Parathyroid adenoma (tissue), 2 donors: ENCODE data around the gene TGM3.

Experiments used
- H2AFZ ChIP-seq: fragments of 300-600 bp; sonication (generic); one replicate; pipeline ENCODE4 v1.7.0; 2017; ENCODE audit warnings: antibody characterized with exemption, mild to moderate bottlenecking
- H3K27ac ChIP-seq: fragments of 300-600 bp; sonication (generic); one replicate; pipeline ENCODE4 v1.7.0; 2017
- H3K27me3 ChIP-seq: fragments of 300-600 bp; sonication (generic); one replicate; pipeline ENCODE4 v1.7.0; 2017; ENCODE audit warnings: low read length; ENCODE audit not compliant: control insufficient read depth, insufficient read depth
- H3K36me3 ChIP-seq: fragments of 300-600 bp; sonication (generic); one replicate; pipeline ENCODE4 v1.7.0; 2017; ENCODE audit warnings: low read length; ENCODE audit not compliant: control insufficient read depth, insufficient read depth
- H3K4me1 ChIP-seq: fragments of 300-600 bp; sonication (generic); one replicate; pipeline ENCODE4 v1.7.0; 2017; ENCODE audit warnings: control low read depth
- H3K4me2 ChIP-seq: fragments of 300-600 bp; sonication (generic); one replicate; pipeline ENCODE4 v1.7.0; 2017; ENCODE audit warnings: low read length
- H3K4me3 ChIP-seq: fragments of 300-600 bp; sonication (generic); one replicate; pipeline ENCODE4 v1.7.0; 2017; ENCODE audit warnings: low read depth, low read length
- H3K79me2 ChIP-seq: fragments of 300-600 bp; sonication (generic); one replicate; pipeline ENCODE4 v1.7.0; 2017; ENCODE audit warnings: control low read depth
- H3K9ac ChIP-seq: fragments of 300-600 bp; sonication (generic); one replicate; pipeline ENCODE4 v1.7.0; 2017; ENCODE audit warnings: mild to moderate bottlenecking
- H3K9me3 ChIP-seq: fragments of 300-600 bp; sonication (generic); one replicate; pipeline ENCODE4 v1.7.0; 2017; ENCODE audit warnings: low read length; ENCODE audit not compliant: control insufficient read depth
- TF ChIP-seq, protein P1 (sequence below): fragments of 300-600 bp; sonication (generic); IDR thresholded peaks from one replicate; pipeline ENCODE4 v1.7.0; 2017; ENCODE audit warnings: antibody characterized with exemption, mild to moderate bottlenecking
- donor health status: primary hyperparathyroidism.

TGM3 gene

GRCh38 chr20:2346188-2346587 lies 50.4 kb downstream of the TGM3 start:
- Histone ChIP-seq H3K9me3 (no peaks in the 10 kb centered on the region), H2AFZ (no peak overlapping the region), H3K4me3 (no peak overlapping the region), H3K9ac (no peak overlapping the region), H3K36me3 (no peaks in the 10 kb centered on the region), H3K4me2 (no peak overlapping the region), H3K27ac (no peak overlapping the region), H3K79me2 (no peaks in the 10 kb centered on the region), H3K27me3 (peaks cover 3% of the 10 kb centered on the region), H3K4me1 (no peaks in the 10 kb centered on the region)
- TF ChIP-seq, protein P1, sequence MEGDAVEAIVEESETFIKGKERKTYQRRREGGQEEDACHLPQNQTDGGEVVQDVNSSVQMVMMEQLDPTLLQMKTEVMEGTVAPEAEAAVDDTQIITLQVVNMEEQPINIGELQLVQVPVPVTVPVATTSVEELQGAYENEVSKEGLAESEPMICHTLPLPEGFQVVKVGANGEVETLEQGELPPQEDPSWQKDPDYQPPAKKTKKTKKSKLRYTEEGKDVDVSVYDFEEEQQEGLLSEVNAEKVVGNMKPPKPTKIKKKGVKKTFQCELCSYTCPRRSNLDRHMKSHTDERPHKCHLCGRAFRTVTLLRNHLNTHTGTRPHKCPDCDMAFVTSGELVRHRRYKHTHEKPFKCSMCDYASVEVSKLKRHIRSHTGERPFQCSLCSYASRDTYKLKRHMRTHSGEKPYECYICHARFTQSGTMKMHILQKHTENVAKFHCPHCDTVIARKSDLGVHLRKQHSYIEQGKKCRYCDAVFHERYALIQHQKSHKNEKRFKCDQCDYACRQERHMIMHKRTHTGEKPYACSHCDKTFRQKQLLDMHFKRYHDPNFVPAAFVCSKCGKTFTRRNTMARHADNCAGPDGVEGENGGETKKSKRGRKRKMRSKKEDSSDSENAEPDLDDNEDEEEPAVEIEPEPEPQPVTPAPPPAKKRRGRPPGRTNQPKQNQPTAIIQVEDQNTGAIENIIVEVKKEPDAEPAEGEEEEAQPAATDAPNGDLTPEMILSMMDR = no peak

DNA sequence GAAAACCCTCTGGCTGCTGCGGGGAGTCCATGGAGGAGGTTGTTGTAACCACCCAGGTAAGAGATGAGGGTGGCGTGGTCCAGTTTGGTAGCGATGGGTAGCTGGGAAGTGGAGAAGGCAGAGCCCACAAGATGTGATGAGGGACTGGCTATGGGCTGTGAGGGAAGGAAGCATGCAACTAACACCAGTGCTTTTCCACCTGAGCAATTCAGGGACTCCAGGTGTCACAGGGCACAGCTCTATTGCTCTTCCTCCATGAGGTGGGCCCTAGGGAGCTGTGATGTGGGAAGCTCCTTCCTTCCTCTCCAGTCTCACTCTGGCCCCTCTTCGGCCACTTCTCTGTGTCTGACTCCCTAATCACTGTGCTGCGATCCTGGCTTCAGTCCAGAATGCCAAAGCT lies 52.5 kb downstream of the TGM3 start:
- no peaks in the 10 kb centered on the region for H3K9me3 ChIP-seq
- H3K27me3 ChIP-seq = peaks cover 3% of the 10 kb centered on the region
- H3K4me2 ChIP-seq = no peak overlapping the region
- H3K4me3 ChIP-seq = no peak overlapping the region
- H3K9ac ChIP-seq = no peak overlapping the region
- no peaks in the 10 kb centered on the region for H3K79me2 ChIP-seq
- TF ChIP-seq, protein P1 = no peak
- H2AFZ ChIP-seq = no peak overlapping the region
- no peak overlapping the region for H3K27ac ChIP-seq
- H3K4me1 ChIP-seq = no peaks in the 10 kb centered on the region
- no peaks in the 10 kb centered on the region for H3K36me3 ChIP-seq

DNA sequence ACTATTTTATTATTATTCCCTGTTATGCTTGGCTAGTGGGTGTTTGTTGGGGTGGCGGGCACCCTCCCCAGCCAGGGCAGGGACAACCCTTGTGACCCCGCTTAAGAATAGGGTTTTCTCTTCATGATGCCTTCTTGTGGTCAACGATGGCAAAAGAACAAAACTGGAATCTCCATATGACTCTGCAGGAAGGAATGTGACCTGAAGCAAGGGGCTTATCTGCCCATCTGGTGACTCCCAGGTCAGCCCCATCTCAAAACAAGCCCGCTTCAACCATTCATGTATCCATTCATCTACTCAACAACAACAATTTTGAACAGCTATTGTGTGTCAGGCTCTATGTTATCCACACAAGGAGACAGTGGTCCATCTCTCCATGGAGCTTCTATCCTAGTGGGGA lies 54.0 kb downstream of the TGM3 start:
- Histone ChIP-seq H3K9ac (no peak overlapping the region), H3K4me3 (no peak overlapping the region), H3K79me2 (no peaks in the 10 kb centered on the region), H2AFZ (no peak overlapping the region), H3K27me3 (peaks cover 3% of the 10 kb centered on the region), H3K36me3 (no peaks in the 10 kb centered on the region), H3K27ac (no peak overlapping the region), H3K4me1 (no peaks in the 10 kb centered on the region), H3K9me3 (no peaks in the 10 kb centered on the region), H3K4me2 (no peak overlapping the region)
- TF ChIP-seq, protein P1 = no peak

- TF ChIP-seq, protein P1 = no peak
- H3K4me1 ChIP-seq = no peaks in the 10 kb centered on the region
Measured at GRCh38 chr20:2350606-2351005, 54.8 kb downstream of the TGM3 start.

DNA sequence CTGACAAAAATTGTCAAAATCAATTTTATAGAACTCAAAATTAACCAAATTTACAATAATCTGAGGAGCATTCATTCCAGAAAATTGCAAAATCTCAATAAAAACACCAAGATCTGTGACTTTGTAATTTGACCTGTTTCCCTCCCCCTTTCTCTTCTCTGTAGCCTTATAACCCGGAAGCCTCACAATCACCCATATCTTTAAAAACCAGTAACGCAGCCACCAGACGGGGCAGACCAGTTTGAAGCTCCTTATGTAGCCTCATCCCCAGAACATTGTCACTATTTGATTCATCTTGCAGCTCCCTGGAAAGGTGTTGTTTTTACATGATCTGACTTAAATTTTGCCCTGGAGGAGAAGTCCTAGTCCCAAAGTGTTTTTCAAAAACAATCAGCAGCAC lies 57.4 kb downstream of the TGM3 start:
- Histone ChIP-seq H3K4me1 (no peaks in the 10 kb centered on the region), H3K9ac (no peak overlapping the region), H3K4me2 (no peak overlapping the region), H2AFZ (no peak overlapping the region), H3K4me3 (no peak overlapping the region), H3K36me3 (no peaks in the 10 kb centered on the region), H3K79me2 (no peaks in the 10 kb centered on the region), H3K9me3 (no peaks in the 10 kb centered on the region), H3K27me3 (peaks cover 3% of the 10 kb centered on the region), H3K27ac (no peak overlapping the region)
- TF ChIP-seq, protein P1 = no peak

More at GRCh38 chr20:2350606-2351005, 54.8 kb downstream of the TGM3 start:
- Histone ChIP-seq H3K9ac (no peak overlapping the region), H3K27me3 (peaks cover 3% of the 10 kb centered on the region), H3K36me3 (no peaks in the 10 kb centered on the region), H3K27ac (no peak overlapping the region), H3K4me2 (no peak overlapping the region), H2AFZ (no peak overlapping the region), H3K9me3 (no peaks in the 10 kb centered on the region), H3K79me2 (no peaks in the 10 kb centered on the region), H3K4me3 (no peak overlapping the region)
